CD4-positive, alpha-beta T cell treated with Interferon gamma for 1 hour (primary cell): ENCODE measurements around the gene NEK8.

Source experiments
- DNase-seq: peaks from one replicate; pipeline ENCODE4 v3.0.0-alpha.2; 2020

Gene NEK8

GRCh38 chr17:28728364-28729200 is at the start of gene NEK8:
TSS of gene NEK8 (plus strand) at chr17:28728788. CDS start at chr17:28728814, 26 bp downstream.
- DNase-seq = peak; percentile 94

GRCh38 chr17:28682655-28683054 is 45.9 kb upstream of the NEK8 start:
- DNase-seq = no peak

GRCh38 chr17:28684963-28685362 is 43.6 kb upstream of the NEK8 start:
- no peak for DNase-seq

DNA sequence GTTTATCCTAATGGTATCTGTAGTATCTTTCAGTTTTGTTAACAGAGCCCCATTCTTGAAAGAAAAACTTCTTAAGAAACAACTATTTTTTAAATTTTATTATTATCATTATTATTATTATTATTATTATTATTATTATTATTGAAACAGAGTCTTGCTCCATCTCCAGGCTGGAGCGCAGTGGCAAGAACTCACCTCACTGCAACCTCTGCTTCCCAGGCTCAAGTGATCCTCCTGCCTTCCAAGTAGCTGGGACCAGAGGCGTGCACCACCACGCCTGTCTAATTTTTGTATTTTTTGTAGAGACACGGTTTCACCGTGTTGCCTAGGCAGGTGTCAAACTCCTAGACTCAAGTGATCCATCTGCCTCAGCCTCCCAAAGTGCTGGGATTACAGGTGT is 43.2 kb upstream of the NEK8 start:
- DNase-seq = no peak

- no peak for DNase-seq
Observed at GRCh38 chr17:28686296-28686695, 42.3 kb upstream of the NEK8 start.

GRCh38 chr17:28688481-28688880 is 40.1 kb upstream of the NEK8 start:
- no peak for DNase-seq

GRCh38 chr17:28689011-28689410 is 39.6 kb upstream of the NEK8 start:
- DNase-seq = no peak

DNA sequence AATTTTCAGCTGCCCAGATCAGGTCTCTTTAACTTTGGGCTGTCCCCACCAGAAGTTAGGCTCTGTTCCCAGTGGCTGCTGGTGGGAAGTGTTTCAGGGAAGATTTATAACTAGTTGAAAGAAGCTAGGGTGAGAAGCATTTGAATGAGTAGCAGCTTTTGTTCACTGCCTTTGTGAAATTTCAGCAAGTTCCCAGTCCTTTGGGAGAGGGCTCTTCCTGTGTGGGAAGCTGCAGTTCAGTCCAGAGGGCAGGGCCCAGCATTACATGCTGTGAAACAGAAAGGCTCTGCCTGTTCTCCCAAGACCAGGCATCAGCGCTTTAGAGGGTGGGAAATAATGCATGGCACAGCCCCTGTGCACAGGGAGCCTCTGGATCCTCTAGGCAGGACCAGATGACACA is 34.7 kb upstream of the NEK8 start:
- no peak for DNase-seq

GRCh38 chr17:28698253-28698941 is 30.2 kb upstream of the NEK8 start:
- no peak for DNase-seq

- no peak for DNase-seq
Observed at GRCh38 chr17:28700278-28700677, 28.3 kb upstream of the NEK8 start.

GRCh38 chr17:28700830-28701492 is 27.6 kb upstream of the NEK8 start:
- no peak for DNase-seq

GRCh38 chr17:28702026-28702751 is 26.4 kb upstream of the NEK8 start:
- DNase-seq = no peak

DNA sequence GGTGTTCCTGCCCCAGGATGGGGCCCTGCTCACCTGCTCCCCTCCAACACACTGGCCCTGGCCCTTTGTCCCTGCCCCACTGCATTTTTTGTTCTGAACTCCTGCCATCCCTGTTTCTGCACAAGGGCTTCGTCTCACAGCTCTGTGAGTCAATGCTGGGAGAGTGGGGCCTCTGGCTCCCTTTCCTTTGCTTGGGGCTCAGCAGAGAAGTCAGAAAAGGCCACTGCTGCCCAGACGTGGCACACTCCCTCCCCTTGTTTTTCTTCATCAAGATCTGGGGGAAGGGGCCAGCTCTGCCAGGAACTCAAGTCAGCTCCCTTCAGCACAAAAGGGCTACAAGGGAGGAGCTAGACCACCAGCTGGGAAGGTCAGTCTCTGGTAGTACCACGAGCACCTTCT is 25.8 kb upstream of the NEK8 start:
- no peak for DNase-seq

DNA sequence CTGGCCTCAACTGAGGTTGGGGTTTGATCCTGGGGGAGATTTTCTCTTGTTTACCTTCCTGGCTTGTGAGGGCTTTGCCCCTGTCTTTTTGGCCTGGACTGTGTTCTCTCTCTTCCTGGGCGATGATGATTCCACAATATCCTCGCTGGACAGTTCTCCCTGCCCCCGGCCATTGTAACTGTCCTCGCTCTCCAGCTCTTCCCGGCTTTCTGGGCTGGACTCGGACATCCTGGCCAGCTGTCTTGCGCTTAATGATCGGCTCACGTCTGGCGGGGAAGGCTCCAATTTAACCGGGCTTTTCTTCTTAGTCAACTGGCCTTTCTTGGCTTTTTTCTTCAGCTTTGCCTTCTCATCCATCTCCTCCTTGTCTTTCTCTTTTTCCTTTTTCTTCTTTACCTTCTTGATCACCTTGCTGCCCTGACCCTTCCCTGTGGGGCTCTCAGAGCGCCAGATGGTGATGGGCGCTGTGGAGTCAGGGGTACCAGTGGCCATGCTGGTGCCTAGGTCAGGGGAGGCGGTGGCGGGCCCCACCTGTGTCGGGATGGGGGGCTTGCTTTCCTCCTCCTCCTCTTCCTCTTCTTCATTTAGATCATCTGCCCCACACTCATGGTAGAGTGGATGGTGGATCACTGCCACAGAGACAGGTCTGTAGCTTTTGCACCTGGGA is 24.9 kb upstream of the NEK8 start:
- no peak for DNase-seq

GRCh38 chr17:28704219-28704858 is 24.2 kb upstream of the NEK8 start:
- DNase-seq = no peak

- no peak for DNase-seq
Observed at GRCh38 chr17:28705074-28705659, 23.4 kb upstream of the NEK8 start.

GRCh38 chr17:28705728-28706334 is 22.8 kb upstream of the NEK8 start:
- DNase-seq = no peak

- DNase-seq = no peak
Observed at GRCh38 chr17:28706471-28707338, 21.9 kb upstream of the NEK8 start.

DNA sequence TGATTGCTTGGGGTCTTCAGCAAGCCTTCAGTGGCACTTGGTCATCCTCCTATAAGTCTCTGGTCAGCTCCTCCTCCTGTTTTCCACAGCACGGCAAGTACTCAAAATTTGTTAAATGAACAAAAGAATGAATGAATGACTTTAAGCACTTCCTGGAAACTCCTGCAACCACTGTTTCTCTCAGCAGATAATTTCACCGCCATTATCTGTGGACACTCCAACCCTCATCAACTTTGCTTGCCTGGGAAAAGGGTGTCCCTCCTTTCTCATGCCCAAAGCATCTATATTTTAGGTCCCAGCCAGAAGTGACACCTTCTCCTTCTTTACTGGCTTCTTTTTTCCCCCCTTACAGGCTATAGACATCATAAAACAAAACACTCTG is 21.3 kb upstream of the NEK8 start:
- DNase-seq = no peak
